Measurements from ENCODE around the gene ELAVL2.
A peak's percentile ranks its signal among the peaks of the same experiment; 100 is the strongest.

The ELAVL2 gene
- 0 to 3.2 (median 0) reads per million in 17 experiments for total RNA-seq

DNA sequence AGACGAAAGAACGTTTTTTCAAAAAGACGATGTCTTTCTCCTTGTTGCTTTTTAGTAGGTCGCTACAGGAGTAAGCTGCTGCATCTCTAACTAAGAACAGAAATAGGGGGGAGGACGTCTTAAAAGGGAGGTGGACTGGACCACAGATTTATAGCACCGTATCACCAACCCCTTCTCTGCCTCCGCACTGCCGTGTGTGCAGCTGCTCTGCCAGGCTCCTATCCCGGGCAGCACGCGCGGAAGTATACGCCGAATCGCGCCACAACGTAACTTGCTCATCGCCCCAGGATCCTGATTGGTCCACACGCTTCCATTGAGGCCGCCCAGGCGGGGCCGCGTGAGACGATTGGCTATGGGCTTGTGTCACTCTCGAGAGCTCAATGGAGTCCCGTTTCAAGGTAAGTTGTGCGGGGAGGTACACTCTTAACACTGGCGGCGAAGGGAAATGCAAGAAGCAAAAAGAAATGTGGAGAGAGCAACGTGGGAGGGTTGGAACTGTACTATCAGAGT lies at the start of gene ELAVL2:
Gene ELAVL2, minus strand, starts transcription at position 121 of the 510 bp plus-strand sequence. CDS start 64,006 bp downstream, outside the sequence.
- peak in 1 of 4 experiments; percentile 4 for DNase-seq

DNA sequence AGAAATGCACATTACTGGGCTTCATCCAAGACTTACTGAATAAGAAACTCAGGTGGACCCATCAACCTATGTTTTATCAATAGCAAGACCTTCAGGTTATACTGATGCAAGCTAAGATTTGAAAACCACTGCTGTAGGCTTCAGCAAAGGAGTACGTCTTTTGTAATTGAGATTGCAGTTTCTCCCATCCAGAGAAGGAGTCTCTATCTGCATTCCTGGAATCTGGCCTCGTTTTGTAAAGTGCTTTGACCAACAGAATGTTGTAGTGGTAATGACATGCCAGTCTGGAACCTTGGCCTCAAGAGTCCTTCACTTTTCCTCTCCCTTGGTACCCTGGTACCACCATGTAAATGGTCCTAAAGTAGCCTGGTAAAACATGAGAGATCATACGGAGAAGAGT lies 32.2 kb upstream of the ELAVL2 start:
- no peak for DNase-seq

DNA sequence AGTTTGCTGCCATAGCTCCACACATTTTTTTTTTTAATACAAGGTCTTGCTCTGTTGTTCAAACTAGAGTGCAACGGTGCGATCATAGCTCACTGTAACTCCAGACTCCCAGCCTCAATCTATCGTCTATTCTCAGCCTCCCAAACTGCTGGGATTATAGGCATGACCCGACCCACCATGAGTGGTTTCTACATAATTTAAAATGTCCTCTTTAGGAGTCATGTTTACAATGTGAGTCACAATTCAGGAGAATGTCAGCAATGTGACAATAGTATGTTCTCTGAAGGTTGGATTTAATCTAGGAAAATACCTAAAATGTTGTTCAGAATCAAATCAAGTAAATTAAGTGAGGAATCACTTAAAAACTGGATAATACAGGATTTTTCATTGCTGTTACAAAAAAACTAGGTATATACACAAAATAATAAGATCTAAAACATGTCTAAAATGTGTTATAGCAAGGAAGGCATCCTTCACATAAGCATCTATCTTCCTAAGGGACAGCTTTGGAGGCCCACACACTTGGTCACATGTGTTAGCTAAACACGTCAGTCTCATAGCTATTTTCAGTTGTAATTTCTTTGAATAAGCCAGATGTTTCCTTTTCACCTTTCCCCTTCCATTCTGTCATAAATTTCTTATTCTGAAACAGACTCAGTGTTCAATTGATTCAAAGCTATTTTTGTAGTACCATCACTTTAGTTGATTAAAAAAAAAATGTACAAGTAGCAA lies 30.0 kb upstream of the ELAVL2 start:
- DNase-seq, result no peak

DNA sequence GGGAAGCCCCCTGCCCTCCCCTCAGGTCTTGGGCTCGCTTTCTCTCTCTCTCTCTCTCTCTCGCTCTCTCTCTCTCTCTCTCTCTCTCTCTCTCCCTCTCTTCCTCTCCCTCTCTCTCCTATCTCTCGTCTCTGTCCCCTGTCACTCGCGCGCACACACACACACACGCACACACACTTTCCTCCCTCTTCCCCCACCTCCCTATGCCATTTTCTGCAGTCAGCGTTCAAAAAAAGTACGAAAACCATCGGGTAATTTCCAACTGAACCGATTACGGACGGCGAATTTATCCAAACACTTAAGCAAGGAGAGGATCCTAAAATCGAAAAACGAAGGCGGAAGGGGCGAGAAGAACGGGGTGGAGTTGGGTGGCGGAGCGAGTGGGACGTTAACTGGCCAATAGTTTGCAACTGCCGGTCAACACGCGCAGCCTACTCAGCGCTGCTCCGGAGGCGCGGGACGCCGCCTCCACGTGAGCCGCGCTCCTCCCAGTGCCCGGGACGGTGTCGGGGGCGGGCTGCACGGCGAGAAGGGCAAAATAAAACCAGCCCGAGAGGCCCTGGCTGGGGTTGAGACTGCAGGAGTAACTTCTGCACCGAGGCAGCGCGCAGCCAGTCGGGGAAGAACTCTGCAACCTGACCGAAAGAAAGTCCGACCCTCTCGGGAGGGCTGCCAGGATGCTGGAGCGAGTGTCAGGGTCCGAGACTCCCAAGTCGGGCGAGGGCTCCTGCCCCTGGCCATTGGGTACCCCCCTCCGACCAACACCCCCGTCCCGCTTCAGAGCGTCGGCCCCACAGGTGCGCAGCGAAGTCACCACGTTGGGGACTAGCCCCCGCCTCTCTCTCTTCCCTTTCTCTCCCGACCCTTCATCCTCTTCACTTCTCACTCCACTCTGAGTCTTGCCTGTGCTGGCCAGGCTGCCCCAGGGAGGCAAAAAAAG lies 24.9 kb upstream of the ELAVL2 start:
- DNase-seq, result peak in 1 of 4 experiments; percentile 3

DNA sequence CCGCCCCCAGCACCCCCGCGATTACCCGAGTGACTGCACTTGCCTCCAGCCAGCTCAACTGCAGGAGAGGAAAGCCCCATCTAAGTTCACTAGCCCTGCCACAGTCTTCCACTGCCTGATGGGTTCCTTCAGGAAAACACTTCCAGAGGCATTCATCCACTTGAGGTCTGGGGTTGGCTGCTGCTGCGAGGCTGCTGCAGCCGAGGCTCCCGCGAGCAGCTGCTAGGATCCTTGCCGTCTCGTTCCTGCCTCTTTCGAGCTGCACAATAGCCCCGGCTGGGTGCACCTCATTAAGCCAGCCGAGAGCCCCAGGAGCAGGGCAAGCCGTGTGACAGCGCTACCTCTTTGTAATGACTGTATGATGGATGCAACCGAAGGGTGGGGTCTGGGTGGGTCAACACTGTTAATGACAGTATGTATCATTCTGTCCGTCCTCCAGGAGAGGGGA lies 24.2 kb upstream of the ELAVL2 start:
- no peak for DNase-seq

DNA sequence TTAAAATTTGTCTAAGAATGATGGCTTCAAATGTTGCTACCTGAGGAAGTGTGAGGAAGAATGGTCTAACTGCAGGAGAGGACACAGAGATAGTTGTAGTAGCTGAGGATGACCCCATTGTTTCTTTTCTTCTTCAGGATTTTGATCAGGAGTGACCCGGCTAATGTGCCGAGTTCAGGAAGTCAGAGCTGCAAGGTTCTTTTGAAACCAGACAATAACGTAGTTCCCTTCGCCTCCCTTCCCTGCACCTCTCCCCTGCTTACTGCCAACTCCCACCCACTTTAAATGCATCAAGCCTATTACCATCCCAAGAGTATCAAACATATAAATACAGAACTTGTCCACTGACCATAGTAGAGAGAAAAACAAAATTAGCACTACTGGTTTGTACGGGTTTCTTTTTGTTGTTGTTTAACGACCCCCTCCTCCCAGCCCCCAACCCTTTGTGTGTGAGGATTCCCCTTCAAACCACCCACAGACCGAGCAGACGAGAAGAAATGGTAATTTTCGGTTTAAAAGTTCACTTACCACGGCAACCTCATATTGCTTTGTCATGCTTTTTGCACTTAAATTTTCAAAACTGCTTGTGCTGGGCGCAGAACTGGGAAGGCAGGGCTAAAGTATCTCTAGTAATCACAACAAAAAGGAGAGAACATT lies 23.5 kb upstream of the ELAVL2 start:
- DNase-seq, result no peak

DNA sequence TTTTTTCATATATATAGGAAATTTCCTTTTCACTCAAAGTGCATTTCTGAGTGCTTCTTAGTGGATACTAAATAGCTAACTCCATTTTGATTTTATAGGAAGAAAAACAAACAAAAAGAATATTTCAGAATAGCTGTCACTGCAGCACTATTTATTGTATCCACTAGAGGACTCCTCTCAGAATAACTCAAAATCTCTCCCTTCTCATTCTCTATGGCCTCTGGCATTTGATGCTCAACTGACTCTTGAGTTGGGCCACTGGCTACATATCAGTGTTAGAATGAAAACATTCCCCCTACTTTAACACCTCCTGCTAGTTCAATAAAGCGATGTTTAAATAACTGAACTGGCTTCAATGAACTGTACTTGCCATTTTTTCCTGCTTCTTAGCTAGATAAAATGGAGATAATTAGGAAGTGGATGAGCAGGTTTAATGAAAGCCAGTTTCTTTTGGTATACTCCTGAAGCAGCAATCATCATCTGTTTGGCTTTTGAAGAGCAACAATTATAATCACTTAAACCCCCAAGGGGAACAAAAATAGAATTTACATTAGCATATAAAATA lies 16.6 kb upstream of the ELAVL2 start:
- no peak for DNase-seq

DNA sequence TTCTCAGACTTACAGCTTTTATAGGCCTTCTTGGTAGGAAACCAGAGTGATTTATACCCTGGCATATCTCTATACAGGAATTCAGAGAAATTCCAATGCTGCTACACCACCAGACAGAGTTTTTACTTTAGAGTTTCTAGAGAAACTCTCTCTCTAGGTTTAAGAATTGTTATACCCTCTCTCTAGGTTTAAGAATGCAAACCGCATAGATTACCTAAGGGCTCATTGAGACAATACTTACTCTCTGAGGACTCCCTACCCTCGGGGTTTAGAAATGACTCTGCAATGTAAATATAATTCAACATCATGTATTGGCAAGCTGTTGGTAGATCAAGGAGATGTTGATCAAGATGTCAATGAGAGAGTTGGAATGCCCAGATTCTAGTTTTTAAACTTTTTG lies 15.3 kb upstream of the ELAVL2 start:
- no peak for DNase-seq

DNA sequence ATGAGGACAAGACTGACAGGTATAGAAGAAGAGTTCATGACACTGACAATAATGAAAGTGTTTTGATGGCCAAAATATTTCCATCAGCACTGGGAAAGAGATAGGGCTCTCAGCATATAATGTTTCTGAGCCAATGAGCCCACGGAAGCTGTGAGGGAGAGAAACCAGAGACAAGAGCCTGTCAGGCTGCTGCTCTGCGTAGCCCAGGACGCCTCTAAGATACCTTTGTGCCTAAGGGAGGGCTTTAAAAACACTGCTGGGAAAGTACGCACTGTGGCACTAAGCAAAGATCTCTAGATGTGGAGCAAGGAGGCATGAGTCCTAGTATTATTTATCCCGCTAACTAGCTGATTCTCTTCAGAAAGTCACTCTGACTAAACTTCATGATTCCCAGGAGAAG lies 11.0 kb upstream of the ELAVL2 start:
- no peak for DNase-seq

DNA sequence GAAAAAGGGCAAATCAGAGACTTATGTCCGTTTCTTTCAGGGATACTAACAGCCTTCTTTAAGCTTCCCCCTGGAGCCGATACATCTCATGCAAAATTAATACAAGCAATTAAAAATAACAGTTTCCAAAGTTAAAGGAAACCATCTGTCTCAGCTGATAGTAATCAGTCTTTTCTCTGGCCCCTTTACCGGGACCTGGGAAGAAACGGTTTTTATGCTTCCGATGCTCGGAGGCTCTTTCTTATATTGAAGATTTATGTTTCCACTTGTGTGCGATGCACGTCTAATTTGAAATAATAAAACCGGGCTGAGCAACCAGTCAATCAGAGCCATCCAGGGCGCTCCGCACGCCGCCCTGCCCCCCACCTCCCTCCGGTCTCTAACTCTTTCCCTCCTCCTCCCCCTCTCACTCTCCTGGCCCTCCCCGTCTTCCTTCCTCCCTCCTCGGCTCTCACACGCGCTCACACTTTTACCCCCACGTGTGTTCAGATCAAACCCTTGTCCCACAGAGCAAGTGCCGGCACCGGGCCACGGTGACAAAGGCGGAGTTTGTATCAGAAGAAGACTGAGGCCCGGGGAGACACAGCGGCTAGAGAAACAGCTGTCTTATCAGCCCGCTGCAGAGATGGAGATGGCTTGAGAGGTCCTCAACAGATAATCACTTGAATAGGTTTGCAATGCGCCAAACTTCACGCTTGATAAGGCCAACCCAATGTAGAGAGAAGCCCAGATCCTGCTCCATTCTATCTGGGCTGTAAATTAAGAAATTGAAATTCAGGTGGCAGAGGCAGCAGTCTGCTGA lies 5.1 kb upstream of the ELAVL2 start:
- no peak for DNase-seq

DNA sequence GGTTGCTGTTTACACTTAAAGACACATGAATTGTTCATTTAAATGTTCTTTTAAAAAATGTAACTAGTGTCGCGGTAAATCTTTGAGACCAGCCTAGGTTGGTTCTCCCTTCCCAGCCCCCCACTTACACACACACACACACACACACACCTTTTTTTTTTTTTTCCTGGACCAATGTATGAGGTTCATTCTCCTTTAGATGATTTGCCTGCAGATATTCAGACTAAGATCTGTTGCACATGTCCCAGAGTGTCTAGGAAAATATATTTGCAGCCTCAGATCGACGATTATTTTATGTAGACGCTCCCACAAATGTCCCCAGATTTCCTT lies 4.4 kb upstream of the ELAVL2 start:
- DNase-seq, result no peak

DNA sequence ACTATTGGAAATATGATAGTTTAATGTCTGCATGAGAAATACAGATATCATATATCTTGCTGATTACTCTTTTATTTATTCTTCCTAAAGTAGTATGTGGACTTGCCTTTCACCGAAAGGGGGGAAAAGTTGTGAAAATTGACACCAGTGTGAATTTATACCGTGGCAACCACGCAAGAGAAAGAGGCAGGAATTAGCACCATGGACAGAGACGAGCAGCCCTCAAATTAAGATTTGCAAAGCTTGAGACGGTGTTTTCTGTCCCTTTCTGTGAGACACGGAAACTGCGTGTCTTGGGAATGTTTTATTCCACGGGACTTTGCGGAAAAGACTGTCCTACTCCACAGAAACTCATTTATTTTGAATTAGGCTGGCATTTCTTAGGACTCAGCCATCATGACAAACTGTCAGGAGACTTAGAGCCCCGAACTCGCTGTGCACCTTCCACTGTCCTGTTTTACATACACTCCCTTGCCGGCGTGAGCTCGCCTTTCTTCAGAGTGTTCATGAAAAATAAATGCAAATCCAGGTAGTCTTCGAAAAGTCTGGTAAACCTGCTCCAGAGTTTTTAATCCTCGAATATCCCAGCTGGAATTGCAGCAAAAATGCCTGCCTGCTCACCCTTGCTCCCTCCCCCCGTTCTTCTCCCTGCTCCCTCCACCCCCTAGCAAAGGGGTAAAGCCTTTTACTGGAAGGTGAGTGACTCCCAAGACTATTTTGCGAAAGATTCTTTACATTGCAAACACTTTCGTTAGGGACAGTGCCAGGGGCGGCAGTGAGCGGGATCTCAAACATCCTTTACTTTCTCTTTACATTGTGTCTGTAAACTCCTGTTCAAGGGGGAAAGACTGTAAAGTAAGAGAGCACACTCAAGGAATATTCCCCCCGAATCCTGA lies 3.8 kb upstream of the ELAVL2 start:
- peak in 2 of 4 experiments; percentile 10 to 16 for DNase-seq

DNA sequence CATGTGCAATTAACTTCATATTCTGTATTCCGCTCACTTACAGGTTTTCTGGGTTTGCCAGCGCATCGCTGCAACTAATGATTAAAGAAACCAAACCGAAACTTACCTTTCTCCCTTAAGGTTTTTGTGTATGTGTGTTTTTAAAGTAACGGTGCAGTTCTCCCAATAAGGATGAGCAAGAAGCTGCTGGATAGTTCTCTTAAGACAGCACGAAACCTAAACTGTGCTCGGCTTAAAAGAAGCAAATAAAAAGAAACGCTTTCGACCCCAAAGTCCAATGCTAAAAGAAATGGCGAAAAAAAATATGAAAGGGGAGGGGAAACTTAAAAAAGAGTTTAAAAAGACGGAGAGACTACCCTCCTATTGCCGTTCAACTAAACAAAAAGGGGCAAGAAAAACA lies 340 bp downstream of the ELAVL2 start:
- no peak for DNase-seq

DNA sequence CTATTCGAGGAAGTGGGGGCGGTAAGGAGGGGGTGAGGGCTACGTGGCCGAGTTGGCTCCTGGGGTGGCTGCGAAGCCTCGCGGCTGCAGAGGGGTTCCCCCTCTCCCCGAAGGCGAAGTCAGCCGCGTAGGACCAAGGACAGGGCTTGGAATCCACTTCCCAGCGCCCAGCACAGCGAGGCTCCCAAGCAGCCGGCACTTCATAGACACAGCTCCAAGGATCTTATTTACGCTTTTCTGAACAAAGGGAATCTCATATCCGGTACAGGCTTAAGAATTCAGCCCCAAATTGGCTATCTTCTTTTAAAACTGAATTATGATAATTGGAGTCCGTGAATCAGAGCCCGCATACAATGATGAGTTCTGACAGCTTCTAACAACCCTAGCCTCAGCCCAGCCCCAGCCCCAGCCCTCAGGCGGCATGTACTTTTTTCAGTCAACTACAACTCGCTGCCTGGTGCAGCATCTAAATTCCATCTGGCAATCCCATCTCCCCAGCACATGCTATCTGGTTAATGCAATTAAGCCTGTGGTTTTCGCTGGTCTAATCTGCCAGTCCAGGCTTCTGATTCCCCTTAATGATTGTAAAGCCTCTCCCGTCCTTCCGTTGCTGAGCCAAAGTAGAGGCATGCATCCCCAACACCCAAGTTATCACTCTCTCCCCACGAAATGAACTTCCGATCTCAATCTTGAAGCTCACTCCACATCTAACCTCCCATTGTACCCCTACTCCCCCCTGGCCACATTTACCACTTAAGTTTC lies 1.0 kb downstream of the ELAVL2 start:
- no peak for DNase-seq

DNA sequence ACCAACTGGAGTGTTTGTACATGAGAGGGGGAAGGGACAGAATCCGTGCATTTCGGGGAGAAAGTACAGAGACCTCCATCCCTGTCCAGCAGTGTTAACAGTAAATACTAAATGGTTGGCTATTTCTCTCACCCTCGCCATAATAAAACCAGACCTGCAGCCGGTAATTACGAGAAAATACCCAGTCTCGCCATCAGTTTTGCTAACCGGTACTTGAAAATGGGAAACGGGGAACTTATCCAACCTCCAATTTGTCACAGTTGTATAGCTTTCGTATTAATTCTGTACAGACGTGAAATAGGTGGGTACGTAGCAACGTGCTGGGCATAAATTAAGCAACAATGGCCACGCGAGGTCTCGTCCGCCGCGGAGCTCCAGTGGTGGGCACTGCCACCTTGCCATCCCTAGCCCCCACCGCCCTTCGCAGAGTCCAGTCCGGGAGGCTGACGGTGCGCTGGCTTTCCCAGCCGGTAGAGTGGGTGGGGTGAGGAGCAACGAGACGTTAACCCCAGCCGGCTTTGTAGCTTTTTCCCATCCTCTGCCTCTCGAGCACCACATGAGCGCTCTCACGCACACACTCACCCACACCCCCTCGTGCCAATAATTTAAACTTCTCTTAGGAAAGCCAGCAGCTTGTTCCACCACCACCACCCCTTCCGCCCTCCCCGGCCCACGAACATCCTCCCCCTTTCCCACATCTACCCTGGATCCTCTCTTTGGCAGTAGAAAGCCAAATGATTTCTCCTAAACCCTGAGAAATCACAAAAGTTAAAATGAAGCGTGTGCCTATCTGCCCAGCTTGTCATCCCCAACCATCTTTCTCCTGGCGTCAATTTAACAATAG lies 1.8 kb downstream of the ELAVL2 start:
- DNase-seq, result no peak

DNA sequence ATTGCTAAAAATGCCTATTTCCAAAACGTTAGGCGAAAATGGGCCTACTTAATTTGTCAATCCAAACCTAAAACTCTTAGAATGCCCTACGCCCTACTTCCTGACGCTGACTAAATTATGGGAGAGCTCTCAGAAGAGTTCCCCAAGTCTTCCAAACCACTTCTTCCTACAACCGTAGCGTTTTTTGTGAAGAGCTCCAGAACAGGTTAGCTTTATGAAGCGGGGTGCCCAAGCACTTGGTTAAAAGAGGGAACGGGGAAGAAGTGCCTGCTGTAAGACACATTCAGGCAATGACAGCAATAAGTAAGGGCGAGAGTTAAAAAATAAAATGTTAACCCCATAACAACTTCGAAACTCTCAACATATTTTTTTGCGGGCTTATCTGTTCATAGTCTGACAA lies 2.8 kb downstream of the ELAVL2 start:
- DNase-seq, result no peak

DNA sequence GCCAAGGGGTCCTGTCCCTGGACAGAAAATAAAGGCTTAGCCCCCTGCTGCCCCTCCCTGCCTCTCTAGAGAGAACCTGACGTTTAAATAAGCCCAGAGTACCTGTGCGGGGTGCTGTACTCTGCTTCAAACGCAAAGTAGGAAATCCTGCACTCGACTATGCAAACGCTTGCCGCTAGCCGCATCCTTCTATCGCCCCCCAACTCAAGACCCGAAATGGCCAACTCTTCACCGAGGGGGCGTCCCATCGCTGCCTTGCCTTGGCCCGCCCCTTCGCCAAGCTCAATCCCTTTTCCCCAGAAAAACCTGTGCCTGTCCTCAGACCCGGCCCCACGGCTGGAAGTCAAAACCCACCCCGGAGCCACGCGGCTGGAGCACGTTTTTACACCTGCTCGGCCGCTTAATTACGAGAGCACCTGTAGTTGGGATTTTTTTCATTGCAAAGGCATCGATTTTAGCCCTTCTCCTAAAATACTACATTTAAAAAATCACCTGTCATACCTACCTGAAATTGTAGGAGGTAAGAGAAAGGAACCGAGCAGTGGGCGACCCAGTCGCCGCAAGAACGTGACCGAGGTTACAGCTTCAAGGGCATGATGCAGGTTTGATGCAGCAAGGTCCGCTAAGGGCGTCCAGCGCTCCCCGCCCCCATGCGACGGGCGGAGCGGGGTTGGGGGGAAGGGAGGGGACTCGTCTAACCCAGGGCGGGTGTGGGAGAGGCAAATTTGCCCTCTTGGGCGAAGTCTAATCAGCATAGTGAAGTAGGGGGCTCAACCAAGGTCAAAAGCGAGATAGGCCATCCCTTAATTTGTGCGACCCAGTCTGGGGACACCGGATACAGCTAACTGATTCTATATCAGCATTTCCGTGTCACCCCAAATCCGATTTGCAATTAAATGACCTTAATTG lies 3.5 kb downstream of the ELAVL2 start:
- DNase-seq, result no peak

Data from suppressor macrophage (primary cell).